ENCODE results near the gene PDE12. TPM values are rescaled to one million over a fixed set of nuclear protein-coding genes. Genes with fewer than 3 reads are reported as not detected.

PDE12 gene
- total RNA-seq, 1 donor from 2014 or later = 6.8 TPM

GRCh38 chr3:57555306-57555705 is 768 bp upstream of the PDE12 start:
- Histone ChIP-seq H3K9ac (ENCODE audit: low read depth in 1 of 3, low read length in 3 of 3) (peak overlapping the region; percentile 91 to 96 (median 95)), H3K4me1 (ENCODE audit: control insufficient read depth in 3 of 3, insufficient read depth in 3 of 3, low read length in 3 of 3) (peaks cover 16 to 26% (median 23%) of the 10 kb centered on the region in 3 donors), H3K36me3 (ENCODE audit: control insufficient read depth in 3 of 3, insufficient read depth in 3 of 3, low read length in 3 of 3) (peaks cover 0 to 11% (median 5%) of the 10 kb centered on the region in 3 donors), H3K27ac (ENCODE audit: low read depth, low read length) (peak overlapping the region; percentile 90), H3K27me3 (ENCODE audit: control insufficient read depth in 3 of 3, insufficient read depth in 3 of 3, low read length in 3 of 3) (no peaks in the 10 kb centered on the region), H3K4me3 (ENCODE audit: low read length in 3 of 3) (peak overlapping the region; percentile 88 to 93 (median 92)), H3K9me3 (ENCODE audit: control insufficient read depth in 3 of 3, low read length in 3 of 3) (no peaks in the 10 kb centered on the region)

- no peaks in the 10 kb centered on the region for H3K27me3 ChIP-seq (ENCODE audit: control insufficient read depth in 3 of 3, insufficient read depth in 3 of 3, low read length in 3 of 3)
- peaks cover 16 to 26% (median 23%) of the 10 kb centered on the region in 3 donors for H3K4me1 ChIP-seq (ENCODE audit: control insufficient read depth in 3 of 3, insufficient read depth in 3 of 3, low read length in 3 of 3)
- H3K9me3 ChIP-seq (ENCODE audit: control insufficient read depth in 3 of 3, low read length in 3 of 3) = no peaks in the 10 kb centered on the region
- peak overlapping the region; percentile 90 for H3K27ac ChIP-seq (ENCODE audit: low read depth, low read length)
- peak overlapping the region; percentile 91 to 96 (median 95) for H3K9ac ChIP-seq (ENCODE audit: low read depth in 1 of 3, low read length in 3 of 3)
- H3K36me3 ChIP-seq (ENCODE audit: control insufficient read depth in 3 of 3, insufficient read depth in 3 of 3, low read length in 3 of 3) = peaks cover 2 to 11% (median 8%) of the 10 kb centered on the region in 3 donors
- H3K4me3 ChIP-seq (ENCODE audit: low read length in 3 of 3) = peak overlapping the region; percentile 88 to 93 (median 92)
Observed at GRCh38 chr3:57556459-57557084, 498 bp downstream of the PDE12 start.

DNA sequence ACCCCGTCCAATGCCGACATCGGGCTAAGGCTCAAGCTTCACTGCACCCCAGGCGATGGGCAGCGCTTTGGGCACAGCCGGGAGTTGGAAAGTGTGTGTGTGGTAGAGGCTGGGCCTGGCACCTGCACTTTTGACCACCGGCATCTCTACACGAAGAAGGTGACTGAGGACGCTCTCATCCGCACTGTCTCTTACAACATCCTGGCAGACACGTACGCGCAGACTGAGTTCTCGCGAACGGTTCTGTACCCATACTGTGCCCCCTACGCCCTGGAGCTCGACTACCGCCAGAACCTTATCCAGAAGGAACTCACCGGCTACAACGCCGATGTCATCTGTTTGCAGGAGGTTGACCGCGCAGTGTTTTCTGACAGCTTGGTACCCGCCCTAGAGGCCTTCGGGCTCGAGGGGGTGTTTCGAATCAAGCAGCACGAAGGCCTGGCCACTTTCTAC is 1.0 kb downstream of the PDE12 start:
- H3K9me3 ChIP-seq (ENCODE audit: control insufficient read depth in 3 of 3, low read length in 3 of 3) = no peaks in the 10 kb centered on the region
- H3K27me3 ChIP-seq (ENCODE audit: control insufficient read depth in 3 of 3, insufficient read depth in 3 of 3, low read length in 3 of 3) = no peaks in the 10 kb centered on the region
- H3K9ac ChIP-seq (ENCODE audit: low read depth in 1 of 3, low read length in 3 of 3) = peak overlapping the region; percentile 91 to 96 (median 95)
- peaks cover 2 to 11% (median 8%) of the 10 kb centered on the region in 3 donors for H3K36me3 ChIP-seq (ENCODE audit: control insufficient read depth in 3 of 3, insufficient read depth in 3 of 3, low read length in 3 of 3)
- H3K27ac ChIP-seq (ENCODE audit: low read depth, low read length) = peak overlapping the region; percentile 90
- peak overlapping the region; percentile 88 to 93 (median 92) for H3K4me3 ChIP-seq (ENCODE audit: low read length in 3 of 3)
- H3K4me1 ChIP-seq (ENCODE audit: control insufficient read depth in 3 of 3, insufficient read depth in 3 of 3, low read length in 3 of 3) = peaks cover 16 to 26% (median 23%) of the 10 kb centered on the region in 3 donors

DNA sequence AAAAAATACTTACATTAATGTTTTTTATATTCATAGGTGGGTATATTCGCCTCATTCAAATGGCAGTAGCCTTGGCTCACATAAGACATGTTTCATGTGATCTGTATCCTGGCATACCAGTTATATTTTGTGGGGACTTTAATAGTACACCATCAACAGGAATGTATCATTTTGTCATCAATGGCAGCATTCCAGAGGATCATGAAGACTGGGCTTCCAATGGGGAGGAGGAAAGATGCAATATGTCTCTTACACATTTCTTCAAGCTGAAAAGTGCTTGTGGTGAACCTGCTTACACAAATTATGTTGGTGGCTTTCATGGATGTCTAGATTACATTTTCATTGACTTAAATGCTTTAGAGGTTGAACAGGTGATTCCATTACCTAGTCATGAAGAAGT is 3.5 kb downstream of the PDE12 start:
- H3K36me3 ChIP-seq (ENCODE audit: control insufficient read depth in 3 of 3, insufficient read depth in 3 of 3, low read length in 3 of 3) = peaks cover 6 to 14% (median 8%) of the 10 kb centered on the region in 3 donors

DNA sequence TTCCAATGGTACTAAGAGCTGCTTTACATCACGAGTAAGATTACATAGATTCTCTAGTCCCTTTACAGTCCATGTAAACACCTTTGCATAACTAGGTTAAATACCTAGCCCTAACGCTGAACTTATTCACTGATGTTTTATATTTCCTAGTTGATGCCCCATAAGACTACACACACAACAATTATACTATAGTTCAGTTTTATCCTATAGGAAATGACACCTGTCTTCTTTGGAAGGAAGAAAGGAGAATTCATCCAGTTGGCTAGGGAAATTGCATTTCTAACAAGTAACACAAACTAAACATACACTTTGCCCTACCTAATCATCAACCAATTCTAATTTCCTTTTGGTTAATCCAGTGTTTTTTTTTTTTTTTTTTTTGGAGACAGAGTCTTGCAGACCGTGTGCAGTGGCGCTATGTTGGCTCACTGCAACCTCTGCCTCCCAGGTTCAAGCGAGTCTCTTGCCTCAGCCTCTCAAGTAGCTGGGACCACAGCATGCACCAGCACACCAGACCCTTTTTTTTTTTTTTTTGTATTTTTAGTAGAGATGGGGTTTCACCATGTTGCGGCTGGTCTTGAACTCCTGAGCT is 13.9 kb downstream of the PDE12 start:
- Histone ChIP-seq H3K27ac (ENCODE audit: low read depth, low read length) (no peak overlapping the region), H3K9ac (ENCODE audit: low read depth in 1 of 3, low read length in 3 of 3) (no peak overlapping the region), H3K9me3 (ENCODE audit: control insufficient read depth in 3 of 3, low read length in 3 of 3) (no peaks in the 10 kb centered on the region), H3K4me1 (ENCODE audit: control insufficient read depth in 3 of 3, insufficient read depth in 3 of 3, low read length in 3 of 3) (no peaks in the 10 kb centered on the region), H3K27me3 (ENCODE audit: control insufficient read depth in 3 of 3, insufficient read depth in 3 of 3, low read length in 3 of 3) (no peaks in the 10 kb centered on the region), H3K4me3 (ENCODE audit: low read length in 3 of 3) (no peak overlapping the region), H3K36me3 (ENCODE audit: control insufficient read depth in 3 of 3, insufficient read depth in 3 of 3, low read length in 3 of 3) (peaks cover 7 to 28% (median 14%) of the 10 kb centered on the region in 3 donors)

More for the DNA sequence above, 3.5 kb downstream of the PDE12 start:
- Histone ChIP-seq H3K9me3 (ENCODE audit: control insufficient read depth in 3 of 3, low read length in 3 of 3) (no peaks in the 10 kb centered on the region), H3K9ac (ENCODE audit: low read depth in 1 of 3, low read length in 3 of 3) (no peak overlapping the region), H3K4me3 (ENCODE audit: low read length in 3 of 3) (no peak overlapping the region), H3K4me1 (ENCODE audit: control insufficient read depth in 3 of 3, insufficient read depth in 3 of 3, low read length in 3 of 3) (peaks cover 16 to 26% (median 23%) of the 10 kb centered on the region in 3 donors), H3K27me3 (ENCODE audit: control insufficient read depth in 3 of 3, insufficient read depth in 3 of 3, low read length in 3 of 3) (no peaks in the 10 kb centered on the region), H3K27ac (ENCODE audit: low read depth, low read length) (no peak overlapping the region)

- Histone ChIP-seq H3K4me3 (ENCODE audit: low read length in 3 of 3) (no peak overlapping the region), H3K27ac (ENCODE audit: low read depth, low read length) (no peak overlapping the region), H3K4me1 (ENCODE audit: control insufficient read depth in 3 of 3, insufficient read depth in 3 of 3, low read length in 3 of 3) (no peaks in the 10 kb centered on the region), H3K27me3 (ENCODE audit: control insufficient read depth in 3 of 3, insufficient read depth in 3 of 3, low read length in 3 of 3) (no peaks in the 10 kb centered on the region), H3K36me3 (ENCODE audit: control insufficient read depth in 3 of 3, insufficient read depth in 3 of 3, low read length in 3 of 3) (peaks cover 7 to 32% (median 20%) of the 10 kb centered on the region in 3 donors), H3K9ac (ENCODE audit: low read depth in 1 of 3, low read length in 3 of 3) (no peak overlapping the region), H3K9me3 (ENCODE audit: control insufficient read depth in 3 of 3, low read length in 3 of 3) (no peaks in the 10 kb centered on the region)
Observed at GRCh38 chr3:57570878-57571277, 14.8 kb downstream of the PDE12 start.

DNA sequence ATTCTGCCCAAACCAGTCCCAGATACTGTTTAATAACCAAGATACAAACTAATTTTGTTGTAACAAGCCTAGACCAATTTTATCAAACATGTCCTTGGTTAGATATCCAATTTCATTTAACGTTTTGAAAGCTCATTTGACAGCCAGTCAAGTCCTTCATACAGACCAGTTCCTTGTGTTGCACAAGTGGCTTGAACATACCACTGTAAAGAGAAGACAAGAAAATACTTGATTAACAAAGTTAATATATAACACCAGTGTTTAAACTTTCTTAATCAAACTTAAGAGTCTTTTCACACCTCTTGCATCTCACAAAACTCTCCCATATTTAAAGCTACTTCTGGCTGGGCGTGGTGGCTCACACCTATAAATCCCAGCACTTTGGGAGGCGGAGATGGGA is 16.0 kb downstream of the PDE12 start:
- H3K36me3 ChIP-seq (ENCODE audit: control insufficient read depth in 3 of 3, insufficient read depth in 3 of 3, low read length in 3 of 3) = peaks cover 7 to 33% (median 20%) of the 10 kb centered on the region in 3 donors
- no peaks in the 10 kb centered on the region for H3K9me3 ChIP-seq (ENCODE audit: control insufficient read depth in 3 of 3, low read length in 3 of 3)
- H3K4me1 ChIP-seq (ENCODE audit: control insufficient read depth in 3 of 3, insufficient read depth in 3 of 3, low read length in 3 of 3) = peaks cover 0 to 7% (median 0%) of the 10 kb centered on the region in 3 donors
- no peak overlapping the region for H3K4me3 ChIP-seq (ENCODE audit: low read length in 3 of 3)
- H3K27me3 ChIP-seq (ENCODE audit: control insufficient read depth in 3 of 3, insufficient read depth in 3 of 3, low read length in 3 of 3) = no peaks in the 10 kb centered on the region
- H3K27ac ChIP-seq (ENCODE audit: low read depth, low read length) = no peak overlapping the region
- H3K9ac ChIP-seq (ENCODE audit: low read depth in 1 of 3, low read length in 3 of 3) = no peak overlapping the region

DNA sequence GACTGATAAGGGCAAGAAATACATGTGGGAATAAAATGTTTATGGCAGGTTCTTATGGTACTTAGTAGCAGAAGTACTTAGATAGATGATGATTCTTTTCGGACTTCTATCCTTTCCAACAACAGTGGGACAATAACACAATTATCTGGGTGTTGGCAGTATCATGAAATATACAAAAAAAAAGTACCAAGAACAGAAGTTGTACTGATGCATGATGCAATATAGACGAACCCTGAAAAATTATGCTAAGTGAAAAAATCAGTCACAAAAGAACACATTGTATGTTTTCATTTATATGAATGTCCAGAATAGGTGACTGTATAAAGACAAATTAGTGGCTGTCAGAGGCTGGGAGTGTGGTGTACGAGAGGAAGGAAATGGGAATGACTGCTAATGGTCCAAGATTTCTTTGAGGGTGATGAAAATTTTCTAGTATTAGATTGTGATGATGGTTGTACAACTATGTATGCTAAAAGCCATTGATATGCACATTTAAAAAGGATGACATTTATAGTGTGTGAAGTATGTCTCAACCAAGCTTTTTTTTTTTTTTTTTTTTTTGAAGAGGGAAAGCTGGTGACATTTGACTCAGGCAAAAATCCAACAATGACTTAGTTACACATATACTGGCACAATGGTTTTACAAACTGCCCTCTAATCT is 20.0 kb downstream of the PDE12 start:
- peaks cover 4 to 39% (median 24%) of the 10 kb centered on the region in 3 donors for H3K36me3 ChIP-seq (ENCODE audit: control insufficient read depth in 3 of 3, insufficient read depth in 3 of 3, low read length in 3 of 3)
- no peaks in the 10 kb centered on the region for H3K27me3 ChIP-seq (ENCODE audit: control insufficient read depth in 3 of 3, insufficient read depth in 3 of 3, low read length in 3 of 3)
- peaks cover 0 to 9% (median 0%) of the 10 kb centered on the region in 3 donors for H3K4me1 ChIP-seq (ENCODE audit: control insufficient read depth in 3 of 3, insufficient read depth in 3 of 3, low read length in 3 of 3)
- no peak overlapping the region for H3K4me3 ChIP-seq (ENCODE audit: low read length in 3 of 3)
- H3K9ac ChIP-seq (ENCODE audit: low read depth in 1 of 3, low read length in 3 of 3) = no peak overlapping the region
- H3K9me3 ChIP-seq (ENCODE audit: control insufficient read depth in 3 of 3, low read length in 3 of 3) = no peaks in the 10 kb centered on the region
- no peak overlapping the region for H3K27ac ChIP-seq (ENCODE audit: low read depth, low read length)

DNA sequence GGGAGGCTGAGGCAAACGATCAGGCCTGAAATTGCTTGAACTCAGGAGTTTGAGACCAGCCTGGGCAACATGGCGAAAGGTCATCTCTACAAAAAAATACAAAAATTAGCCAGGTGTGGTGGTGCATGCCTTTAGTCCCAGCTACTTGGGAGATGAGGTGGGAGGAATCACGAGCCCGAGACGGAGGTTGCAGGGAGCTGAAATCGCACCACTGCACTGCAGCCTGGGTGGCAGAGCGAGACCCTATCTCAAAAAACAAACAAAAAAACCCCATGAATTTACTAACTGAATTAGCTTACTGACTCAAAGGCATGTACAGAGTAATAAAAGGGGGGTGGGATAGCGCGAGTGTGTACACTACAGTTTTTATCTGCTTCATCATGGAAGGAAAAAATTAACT is 21.7 kb downstream of the PDE12 start:
- Histone ChIP-seq H3K36me3 (ENCODE audit: control insufficient read depth in 3 of 3, insufficient read depth in 3 of 3, low read length in 3 of 3) (peaks cover 4 to 34% (median 24%) of the 10 kb centered on the region in 3 donors), H3K27me3 (ENCODE audit: control insufficient read depth in 3 of 3, insufficient read depth in 3 of 3, low read length in 3 of 3) (no peaks in the 10 kb centered on the region), H3K9ac (ENCODE audit: low read depth in 1 of 3, low read length in 3 of 3) (no peak overlapping the region), H3K4me3 (ENCODE audit: low read length in 3 of 3) (no peak overlapping the region), H3K9me3 (ENCODE audit: control insufficient read depth in 3 of 3, low read length in 3 of 3) (no peaks in the 10 kb centered on the region), H3K27ac (ENCODE audit: low read depth, low read length) (no peak overlapping the region), H3K4me1 (ENCODE audit: control insufficient read depth in 3 of 3, insufficient read depth in 3 of 3, low read length in 3 of 3) (peaks cover 0 to 9% (median 0%) of the 10 kb centered on the region in 3 donors)
